Measurements from ENCODE around the gene CADM1. TPM values are rescaled to one million over a fixed set of nuclear protein-coding genes. Genes with fewer than 3 reads are reported as not detected.

The CADM1 gene
- polyA plus RNA-seq, 1 experiment = 31.8 TPM

- ChIA-PET POLR2A (no interaction called here), CTCF (no interaction called here)
- TF ChIP-seq, protein P1, sequence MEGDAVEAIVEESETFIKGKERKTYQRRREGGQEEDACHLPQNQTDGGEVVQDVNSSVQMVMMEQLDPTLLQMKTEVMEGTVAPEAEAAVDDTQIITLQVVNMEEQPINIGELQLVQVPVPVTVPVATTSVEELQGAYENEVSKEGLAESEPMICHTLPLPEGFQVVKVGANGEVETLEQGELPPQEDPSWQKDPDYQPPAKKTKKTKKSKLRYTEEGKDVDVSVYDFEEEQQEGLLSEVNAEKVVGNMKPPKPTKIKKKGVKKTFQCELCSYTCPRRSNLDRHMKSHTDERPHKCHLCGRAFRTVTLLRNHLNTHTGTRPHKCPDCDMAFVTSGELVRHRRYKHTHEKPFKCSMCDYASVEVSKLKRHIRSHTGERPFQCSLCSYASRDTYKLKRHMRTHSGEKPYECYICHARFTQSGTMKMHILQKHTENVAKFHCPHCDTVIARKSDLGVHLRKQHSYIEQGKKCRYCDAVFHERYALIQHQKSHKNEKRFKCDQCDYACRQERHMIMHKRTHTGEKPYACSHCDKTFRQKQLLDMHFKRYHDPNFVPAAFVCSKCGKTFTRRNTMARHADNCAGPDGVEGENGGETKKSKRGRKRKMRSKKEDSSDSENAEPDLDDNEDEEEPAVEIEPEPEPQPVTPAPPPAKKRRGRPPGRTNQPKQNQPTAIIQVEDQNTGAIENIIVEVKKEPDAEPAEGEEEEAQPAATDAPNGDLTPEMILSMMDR (IDR thresholded peaks at IDR 0.05; ENCODE audit: insufficient read depth, low read depth, low read length) = no peak
- no peaks in the 10 kb centered on the region for H3K27me3 ChIP-seq (ENCODE audit: control insufficient read depth, insufficient read depth, low read length)
- H3K36me3 ChIP-seq (ENCODE audit: control insufficient read depth, insufficient read depth, low read length) = no peaks in the 10 kb centered on the region
- DNase-seq (ENCODE audit: low read depth) = no peak
- H3K4me3 ChIP-seq (ENCODE audit: low read depth, low read length) = no peak overlapping the region
Observed at GRCh38 chr11:115148101-115148500, 356.1 kb downstream of the CADM1 start.

GRCh38 chr11:115147243-115147807, 356.9 kb downstream of the CADM1 start:
- Histone ChIP-seq H3K27me3 (ENCODE audit: control insufficient read depth, insufficient read depth, low read length) (no peaks in the 10 kb centered on the region), H3K36me3 (ENCODE audit: control insufficient read depth, insufficient read depth, low read length) (no peaks in the 10 kb centered on the region), H3K4me3 (ENCODE audit: low read depth, low read length) (no peak overlapping the region)
- POLR2A ChIA-PET = no interaction called here
- TF ChIP-seq, protein P1 (IDR thresholded peaks at IDR 0.05; ENCODE audit: insufficient read depth, low read depth, low read length) = no peak
- CTCF ChIA-PET = no interaction called here
- no peak for DNase-seq (ENCODE audit: low read depth)

- TF ChIP-seq, protein P1 (IDR thresholded peaks at IDR 0.05; ENCODE audit: insufficient read depth, low read depth, low read length) = no peak
- ChIA-PET POLR2A (no interaction called here), CTCF (no interaction called here)
- no peaks in the 10 kb centered on the region for H3K27me3 ChIP-seq (ENCODE audit: control insufficient read depth, insufficient read depth, low read length)
- no peak for DNase-seq (ENCODE audit: low read depth)
- no peaks in the 10 kb centered on the region for H3K36me3 ChIP-seq (ENCODE audit: control insufficient read depth, insufficient read depth, low read length)
- H3K4me3 ChIP-seq (ENCODE audit: low read depth, low read length) = no peak overlapping the region
Observed at GRCh38 chr11:115146425-115146824, 357.8 kb downstream of the CADM1 start.

DNA sequence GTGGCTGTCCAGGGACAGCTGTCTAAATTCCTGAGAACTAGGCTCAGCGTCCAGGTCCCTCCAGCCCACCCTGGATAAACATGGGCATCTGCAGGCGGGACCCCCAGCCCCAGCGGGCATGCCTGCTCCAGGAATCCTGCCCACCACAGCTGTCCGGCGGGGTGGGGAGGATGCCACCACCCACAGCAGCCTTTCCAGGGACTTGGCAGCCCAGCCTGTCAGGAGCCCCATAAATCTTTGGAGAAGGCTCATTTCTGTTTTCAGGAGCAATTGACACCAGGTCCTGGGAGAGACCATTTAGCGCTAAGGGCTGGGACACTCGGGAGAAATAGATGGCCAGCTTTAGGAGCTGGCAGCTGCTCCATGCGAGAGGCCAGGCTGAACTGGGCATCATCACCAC, 358.9 kb downstream of the CADM1 start:
- CTCF ChIA-PET = interaction anchor here (0.7 kb wide), 1 partner anchor 30 kb away, joined by 3 read pairs; no protein-coding TSS in a partner anchor
- H3K27me3 ChIP-seq (ENCODE audit: control insufficient read depth, insufficient read depth, low read length) = no peaks in the 10 kb centered on the region
- no peaks in the 10 kb centered on the region for H3K36me3 ChIP-seq (ENCODE audit: control insufficient read depth, insufficient read depth, low read length)
- H3K4me3 ChIP-seq (ENCODE audit: low read depth, low read length) = no peak overlapping the region
- DNase-seq (ENCODE audit: low read depth) = no peak
- TF ChIP-seq, protein P1 (IDR thresholded peaks at IDR 0.05; ENCODE audit: insufficient read depth, low read depth, low read length) = no peak
- POLR2A ChIA-PET = no interaction called here

DNA sequence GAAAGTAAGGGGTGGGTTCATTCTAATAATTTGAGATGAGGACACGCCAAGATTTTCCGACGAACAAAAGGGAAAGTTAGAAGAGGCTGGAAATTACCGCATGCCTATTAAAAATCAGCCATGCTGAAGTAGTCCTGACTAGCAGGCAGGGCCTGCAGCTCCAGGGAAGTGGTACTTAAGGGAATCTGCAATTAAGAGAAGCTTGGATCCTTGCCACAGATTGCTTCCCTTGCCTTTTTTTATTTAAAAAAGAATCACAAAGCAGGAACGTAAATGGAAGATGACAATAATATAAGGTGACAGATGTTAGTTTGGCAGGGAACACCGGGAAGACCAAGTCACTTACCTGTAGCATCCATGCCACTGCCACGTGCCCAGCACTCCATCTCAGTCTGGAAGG, 359.3 kb downstream of the CADM1 start:
- Histone ChIP-seq H3K4me3 (ENCODE audit: low read depth, low read length) (no peak overlapping the region), H3K36me3 (ENCODE audit: control insufficient read depth, insufficient read depth, low read length) (no peaks in the 10 kb centered on the region), H3K27me3 (ENCODE audit: control insufficient read depth, insufficient read depth, low read length) (no peaks in the 10 kb centered on the region)
- ChIA-PET CTCF (interaction anchor here (0.7 kb wide), 1 partner anchor 30 kb away, joined by 3 read pairs; no protein-coding TSS in a partner anchor), POLR2A (no interaction called here)
- DNase-seq (ENCODE audit: low read depth) = no peak
- TF ChIP-seq, protein P1 (IDR thresholded peaks at IDR 0.05; ENCODE audit: insufficient read depth, low read depth, low read length) = no peak

Data from BJ (cell line).